ENCODE data around the gene MBP.
A peak's percentile ranks its signal among the peaks of the same experiment; 100 is the strongest.

Gene MBP

DNA sequence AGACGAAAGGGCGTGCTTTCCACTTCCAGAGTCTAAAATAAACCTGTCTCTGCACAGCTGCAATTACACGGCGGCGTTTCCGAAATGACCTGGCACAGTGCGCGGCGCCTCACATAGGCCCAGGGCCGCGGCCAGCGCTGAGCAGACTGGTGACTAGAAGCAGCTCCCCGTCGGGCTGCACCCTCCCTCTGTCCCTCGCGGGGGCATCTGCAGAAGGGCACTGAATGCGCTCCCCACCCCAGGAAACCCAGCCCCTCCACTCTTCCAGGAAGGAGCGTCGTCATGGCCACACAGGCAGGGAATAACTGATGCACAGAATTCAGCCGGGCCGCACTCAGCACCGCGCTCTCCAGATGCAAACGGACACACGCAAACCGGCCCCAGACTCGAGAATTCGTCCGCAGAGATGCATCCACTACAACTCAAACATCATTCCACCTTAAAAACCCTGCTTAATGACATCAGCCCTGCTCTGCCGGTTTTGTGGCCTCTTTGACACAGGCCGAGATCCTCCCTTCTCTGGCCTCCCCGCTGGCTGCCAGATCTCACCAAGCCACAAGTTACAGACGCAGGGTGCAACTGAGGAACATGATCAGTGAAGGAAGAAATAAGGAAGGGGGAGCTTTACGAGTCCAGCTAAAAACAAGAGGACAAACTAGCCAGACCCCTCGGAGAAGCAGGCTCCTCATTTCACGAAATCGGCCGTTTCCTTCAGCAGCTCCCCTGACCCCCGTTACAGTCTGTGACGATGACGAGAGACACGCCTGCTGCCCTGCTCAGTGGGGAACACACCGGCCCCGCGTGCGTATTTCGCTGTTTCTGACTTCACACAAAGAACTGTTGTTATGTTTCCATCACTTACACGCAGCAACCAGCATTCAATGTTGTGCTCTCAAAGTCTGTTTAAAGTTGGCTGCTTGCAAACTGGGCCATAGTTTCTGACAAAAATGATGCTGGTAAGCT lies 40.2 kb downstream of the MBP start:
- Mint-ChIP-seq H3K27ac (peak overlapping the region; percentile 86), H3K4me1 (peaks cover 70% of the 10 kb centered on the region), H3K36me3 (peaks cover 10% of the 10 kb centered on the region), H3K4me3 (peak overlapping the region; percentile 57), H3K9me3 (no peaks in the 10 kb centered on the region), H3K27me3 (no peaks in the 10 kb centered on the region)

DNA sequence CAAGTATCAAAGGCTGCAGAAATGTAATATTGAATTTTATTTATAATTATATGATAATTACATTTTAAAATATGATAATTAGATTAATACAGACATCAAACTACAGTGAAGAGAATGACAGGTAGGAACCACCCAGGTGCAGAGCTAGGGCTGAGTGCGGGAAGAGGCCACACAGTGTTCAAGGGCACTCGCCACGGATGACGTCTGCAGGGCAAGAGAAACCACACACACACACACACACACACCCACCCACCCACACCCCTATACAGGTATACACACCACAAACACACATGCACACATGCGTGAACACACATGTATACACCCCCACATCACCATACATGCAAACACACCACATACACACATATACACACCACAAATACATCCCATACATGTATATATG lies 41.2 kb downstream of the MBP start:
- Mint-ChIP-seq H3K27me3 (no peaks in the 10 kb centered on the region), H3K27ac (peak overlapping the region; percentile 4), H3K9me3 (no peaks in the 10 kb centered on the region), H3K4me1 (peaks cover 68% of the 10 kb centered on the region), H3K4me3 (no peak overlapping the region), H3K36me3 (peaks cover 13% of the 10 kb centered on the region)

DNA sequence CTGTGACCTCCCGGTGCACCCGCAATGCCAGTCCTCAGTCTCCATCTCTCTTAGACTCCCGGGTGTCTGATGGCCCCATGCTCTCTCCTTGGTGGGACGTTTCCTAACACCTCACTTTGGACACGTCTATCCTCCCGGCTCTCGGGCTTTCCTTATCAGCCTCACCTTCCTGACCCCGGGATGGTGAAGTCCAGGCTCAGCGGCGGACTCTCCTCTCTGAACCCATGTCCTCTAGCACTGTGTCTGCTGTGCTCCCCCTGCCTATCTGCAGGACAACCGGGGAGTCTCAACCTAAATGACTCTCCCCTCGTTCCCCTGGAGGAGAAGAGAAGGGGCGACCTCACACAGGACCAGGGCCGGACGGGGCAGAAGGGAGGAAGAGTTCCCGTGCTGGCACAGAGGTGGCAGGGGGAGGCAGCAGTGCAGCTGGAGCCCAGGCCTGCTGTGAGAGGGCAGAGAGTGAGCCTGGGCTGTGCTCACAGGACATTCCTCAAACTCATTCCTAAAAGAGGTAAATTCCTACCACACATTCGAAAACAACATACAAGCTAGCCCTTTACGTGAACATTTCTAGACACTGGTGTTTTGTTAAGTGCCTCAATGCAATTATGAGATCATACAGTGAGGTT lies 41.9 kb downstream of the MBP start:
- Mint-ChIP-seq H3K36me3 (peaks cover 16% of the 10 kb centered on the region), H3K4me1 (peaks cover 68% of the 10 kb centered on the region), H3K27ac (peak overlapping the region; percentile 66), H3K4me3 (no peak overlapping the region), H3K9me3 (no peaks in the 10 kb centered on the region), H3K27me3 (no peaks in the 10 kb centered on the region)

DNA sequence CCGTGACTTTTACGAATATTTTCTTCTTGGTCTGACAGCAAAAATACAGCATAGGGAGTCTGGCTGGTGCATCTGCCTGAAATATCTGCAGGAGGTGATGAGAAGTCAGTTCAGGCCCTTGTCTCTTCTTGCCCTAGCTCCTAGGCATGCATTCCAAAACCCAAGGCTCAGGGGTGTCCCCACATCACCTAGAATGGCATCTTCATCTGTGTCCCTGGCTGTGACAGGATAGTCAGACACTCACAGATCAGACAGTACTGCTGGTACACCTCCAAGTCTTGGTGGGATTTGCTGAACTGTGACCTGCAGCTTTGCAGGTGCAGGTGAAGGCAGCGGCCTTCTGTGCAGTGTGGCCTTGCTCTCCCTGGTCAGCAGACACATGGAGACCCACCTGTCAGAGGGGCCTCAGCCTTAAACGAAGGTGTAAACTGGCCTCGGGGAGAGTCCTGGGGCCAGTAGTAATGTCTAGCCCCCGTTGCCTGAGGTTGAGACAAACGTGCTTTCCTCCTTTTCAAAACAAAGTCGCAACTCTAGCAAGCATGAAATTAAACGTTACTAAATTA lies 42.8 kb downstream of the MBP start:
- no peaks in the 10 kb centered on the region for H3K27me3 Mint-ChIP-seq
- peaks cover 13% of the 10 kb centered on the region for H3K36me3 Mint-ChIP-seq
- no peaks in the 10 kb centered on the region for H3K9me3 Mint-ChIP-seq
- no peak overlapping the region for H3K27ac Mint-ChIP-seq
- no peak overlapping the region for H3K4me3 Mint-ChIP-seq
- peaks cover 67% of the 10 kb centered on the region for H3K4me1 Mint-ChIP-seq

DNA sequence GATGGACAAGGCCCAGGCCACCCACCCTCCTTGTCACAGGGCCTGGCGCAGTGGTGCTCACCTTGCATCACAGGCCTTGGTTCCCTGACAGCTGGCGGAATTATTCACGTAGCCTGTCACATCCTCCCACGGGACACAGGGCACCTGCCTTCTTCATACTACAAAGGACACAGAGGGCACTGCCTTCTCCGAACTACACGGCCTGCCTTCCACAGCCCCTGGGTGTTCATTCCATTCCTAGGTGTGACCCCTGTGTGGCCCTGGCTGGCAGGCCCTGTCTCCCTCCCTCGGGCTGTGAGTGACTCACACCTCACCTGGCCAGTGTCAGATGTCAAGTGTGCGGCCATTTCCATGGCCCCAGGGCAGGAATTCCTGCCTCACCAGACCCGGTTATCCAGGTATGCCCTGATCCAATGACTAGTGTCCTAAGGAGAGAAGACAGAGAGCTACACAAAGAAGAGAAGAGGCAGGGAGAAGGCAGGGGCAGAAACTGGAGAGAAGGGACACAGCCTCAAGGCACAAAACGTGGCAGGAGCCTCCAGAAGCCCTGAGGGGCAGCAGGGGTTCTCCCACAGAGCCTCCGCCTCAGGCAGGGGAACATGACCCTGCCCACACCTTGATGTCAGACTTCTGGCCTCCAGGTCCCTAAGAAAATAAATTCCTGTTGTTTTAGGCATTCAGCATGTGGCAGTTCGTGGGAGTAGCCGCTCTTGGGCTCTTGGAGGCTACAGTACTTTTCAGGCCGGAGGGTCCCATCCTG lies 43.4 kb downstream of the MBP start:
- Mint-ChIP-seq H3K4me3 (no peak overlapping the region), H3K27ac (no peak overlapping the region)

DNA sequence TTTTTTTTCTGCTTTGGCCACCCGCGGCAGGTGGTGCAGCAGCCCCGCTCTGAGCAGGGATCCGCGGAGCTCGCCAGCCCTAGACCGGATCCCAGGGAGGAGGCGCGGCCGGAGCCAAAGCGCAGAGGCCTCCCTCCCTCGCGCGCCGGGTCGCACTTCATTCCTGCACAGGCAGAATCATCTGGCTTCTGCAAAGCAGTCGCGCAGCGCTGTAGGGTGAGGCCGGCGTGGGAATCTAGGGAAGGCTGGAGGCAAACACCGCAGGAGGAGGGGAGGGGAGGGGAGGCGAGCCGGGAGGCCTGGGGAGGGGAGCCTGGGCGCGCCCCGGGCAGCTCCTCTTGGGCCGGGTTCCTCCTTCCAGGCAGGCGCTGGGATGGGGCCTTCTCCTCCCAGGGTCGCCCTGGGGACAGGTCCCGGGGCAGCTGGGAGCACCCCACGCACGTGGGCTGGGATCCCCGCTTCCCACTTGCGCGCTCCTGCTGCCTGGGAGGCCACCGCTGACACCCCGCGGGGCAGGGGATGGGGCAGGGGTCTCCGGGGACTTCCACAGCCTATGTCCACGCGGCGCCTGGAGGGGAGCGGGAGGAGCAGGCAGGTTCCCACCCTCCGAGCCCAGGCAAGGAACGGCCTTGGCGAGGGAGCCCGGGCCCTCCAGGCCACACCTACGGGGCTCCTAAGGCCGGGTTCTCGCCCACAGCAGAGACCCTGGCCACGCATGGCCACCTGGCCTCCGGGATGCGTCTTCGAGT lies 45.0 kb downstream of the MBP start:
- Mint-ChIP-seq H3K27ac (no peak overlapping the region), H3K9me3 (no peaks in the 10 kb centered on the region), H3K27me3 (no peaks in the 10 kb centered on the region), H3K36me3 (peaks cover 18% of the 10 kb centered on the region), H3K4me1 (peaks cover 76% of the 10 kb centered on the region), H3K4me3 (no peak overlapping the region)

More for the DNA sequence above, 43.4 kb downstream of the MBP start:
- H3K27me3 Mint-ChIP-seq = no peaks in the 10 kb centered on the region
- no peaks in the 10 kb centered on the region for H3K9me3 Mint-ChIP-seq
- H3K4me1 Mint-ChIP-seq = peaks cover 71% of the 10 kb centered on the region
- peaks cover 15% of the 10 kb centered on the region for H3K36me3 Mint-ChIP-seq

DNA sequence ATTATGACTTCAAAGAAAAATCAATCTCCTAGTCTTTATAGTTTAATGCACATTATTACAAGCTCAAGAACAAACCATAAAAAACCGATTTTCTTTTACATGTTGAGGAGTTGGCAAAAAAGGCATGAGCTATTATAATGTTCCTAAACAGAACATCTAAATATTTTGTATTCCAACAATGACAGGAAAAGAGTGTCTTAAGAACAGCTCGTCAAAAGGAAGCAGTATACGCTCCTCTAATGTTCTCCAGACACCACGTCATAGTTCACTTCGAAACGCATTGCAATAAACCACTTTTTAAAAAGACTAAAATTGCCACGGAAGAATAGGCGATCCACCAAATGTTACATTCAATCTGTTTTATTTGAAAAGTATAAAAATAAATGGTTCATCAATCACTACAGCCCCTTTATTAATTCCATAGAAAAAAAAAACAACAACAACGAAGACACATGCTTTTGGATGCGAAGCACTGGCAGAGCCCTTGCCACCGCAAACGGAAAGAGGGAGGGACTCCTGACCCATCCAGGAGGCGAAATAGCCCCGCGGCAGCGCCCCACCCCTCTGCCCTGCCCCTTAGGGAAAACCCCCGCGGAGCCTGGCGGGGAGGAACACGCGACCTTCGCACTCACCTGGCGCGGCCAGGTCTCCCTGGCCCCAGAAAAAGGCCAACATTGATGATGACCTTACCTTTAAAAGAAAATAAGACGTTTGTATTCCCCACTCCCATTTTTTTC lies 45.8 kb downstream of the MBP start:
- no peaks in the 10 kb centered on the region for H3K9me3 Mint-ChIP-seq
- H3K27me3 Mint-ChIP-seq = no peaks in the 10 kb centered on the region
- H3K4me3 Mint-ChIP-seq = no peak overlapping the region
- peaks cover 74% of the 10 kb centered on the region for H3K4me1 Mint-ChIP-seq
- H3K27ac Mint-ChIP-seq = peak overlapping the region; percentile 26
- H3K36me3 Mint-ChIP-seq = peaks cover 17% of the 10 kb centered on the region

DNA sequence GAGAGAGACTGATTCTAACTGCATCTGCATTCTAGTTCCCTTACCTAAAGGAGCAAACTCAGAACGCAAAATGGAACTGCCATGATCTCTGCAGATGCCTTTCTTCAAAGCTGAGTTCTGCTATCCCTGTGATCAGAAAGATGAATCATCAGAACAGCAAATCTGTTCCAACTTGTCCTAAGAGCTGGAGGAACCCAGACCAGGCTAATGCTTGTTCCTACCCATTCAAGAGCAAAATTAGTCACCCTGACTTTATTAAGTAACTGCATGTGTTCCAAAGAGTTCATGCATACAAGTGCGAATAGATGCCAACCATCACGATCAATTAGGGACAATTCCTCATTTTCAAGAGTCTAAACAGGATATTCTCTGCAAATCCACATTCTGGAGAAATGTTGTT lies 46.5 kb downstream of the MBP start:
- Mint-ChIP-seq H3K4me1 (peaks cover 76% of the 10 kb centered on the region), H3K4me3 (no peak overlapping the region)

DNA sequence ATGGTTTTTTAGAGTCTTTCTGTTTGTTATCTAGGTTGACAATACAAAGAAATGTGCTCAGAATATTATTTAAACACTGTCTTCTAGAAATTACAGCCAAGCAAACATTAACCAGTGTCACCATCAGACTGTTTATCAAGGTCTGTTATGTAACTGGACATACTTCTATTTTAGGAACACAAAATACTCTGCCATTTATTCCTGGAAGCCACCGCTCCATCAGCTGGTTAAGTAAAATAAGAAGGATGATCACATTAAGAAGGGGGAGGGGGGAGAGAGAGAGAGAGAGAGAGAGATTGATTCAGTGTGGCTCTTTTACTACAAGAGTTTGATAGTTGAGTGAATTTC lies 47.9 kb downstream of the MBP start:
- Mint-ChIP-seq H3K9me3 (no peaks in the 10 kb centered on the region), H3K4me3 (no peak overlapping the region), H3K27ac (peak overlapping the region; percentile 30), H3K4me1 (peaks cover 77% of the 10 kb centered on the region), H3K36me3 (peaks cover 17% of the 10 kb centered on the region), H3K27me3 (no peaks in the 10 kb centered on the region)

More for the DNA sequence above, 46.5 kb downstream of the MBP start:
- peak overlapping the region; percentile 80 for H3K27ac Mint-ChIP-seq
- no peaks in the 10 kb centered on the region for H3K27me3 Mint-ChIP-seq
- H3K36me3 Mint-ChIP-seq = peaks cover 17% of the 10 kb centered on the region
- H3K9me3 Mint-ChIP-seq = no peaks in the 10 kb centered on the region

DNA sequence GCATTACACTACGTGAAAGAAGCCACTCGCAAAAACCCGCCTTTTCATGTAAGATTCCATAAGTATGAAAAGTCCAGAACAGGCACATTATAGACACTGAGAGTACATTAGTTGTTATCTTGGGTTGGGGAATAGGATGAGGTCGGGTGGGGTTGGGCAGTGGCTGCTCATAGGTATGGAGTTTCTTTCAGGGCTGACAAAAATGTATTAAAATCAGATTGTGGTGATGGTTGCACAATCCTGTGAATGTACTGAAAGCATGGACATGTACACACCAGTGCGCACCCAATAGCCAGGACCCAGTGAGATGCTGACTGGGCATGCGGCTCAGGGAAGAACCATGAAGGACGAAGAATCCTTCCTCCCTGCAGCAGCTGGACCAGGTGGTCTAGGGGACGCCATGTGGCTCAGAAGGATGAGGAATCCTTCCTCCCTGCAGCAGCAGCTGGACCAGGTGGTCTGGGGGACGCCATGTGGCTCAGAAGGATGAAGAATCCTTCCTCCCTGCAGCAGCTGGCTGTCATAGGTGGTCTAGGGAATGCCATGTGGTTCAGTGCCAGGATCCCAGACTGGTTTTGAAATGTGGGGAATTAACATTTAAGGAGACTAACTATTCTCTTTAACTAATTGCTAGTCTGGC lies 50.1 kb downstream of the MBP start:
- Mint-ChIP-seq H3K9me3 (no peaks in the 10 kb centered on the region), H3K27ac (no peak overlapping the region), H3K4me3 (no peak overlapping the region), H3K36me3 (peaks cover 17% of the 10 kb centered on the region), H3K4me1 (peaks cover 82% of the 10 kb centered on the region), H3K27me3 (no peaks in the 10 kb centered on the region)

DNA sequence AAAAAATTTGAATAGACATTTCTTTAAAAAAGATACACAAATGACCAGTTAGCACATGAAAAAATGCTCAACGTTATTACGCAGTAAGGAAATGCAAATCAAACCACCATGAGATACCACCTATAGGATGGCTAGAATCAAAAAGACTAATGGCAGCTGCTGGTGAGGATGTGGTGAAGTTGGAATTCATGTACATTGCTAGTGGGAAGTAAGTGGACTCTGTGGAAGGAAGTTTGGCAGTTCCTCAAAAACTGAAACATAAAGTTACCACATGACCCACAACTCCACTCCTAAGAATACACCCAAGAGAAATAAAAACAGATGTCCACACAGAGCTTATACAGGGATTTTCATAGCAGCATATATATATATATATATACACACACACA lies 51.2 kb downstream of the MBP start:
- Mint-ChIP-seq H3K4me1 (peaks cover 83% of the 10 kb centered on the region), H3K4me3 (no peak overlapping the region), H3K27ac (no peak overlapping the region), H3K9me3 (no peaks in the 10 kb centered on the region), H3K36me3 (peaks cover 15% of the 10 kb centered on the region), H3K27me3 (no peaks in the 10 kb centered on the region)

DNA sequence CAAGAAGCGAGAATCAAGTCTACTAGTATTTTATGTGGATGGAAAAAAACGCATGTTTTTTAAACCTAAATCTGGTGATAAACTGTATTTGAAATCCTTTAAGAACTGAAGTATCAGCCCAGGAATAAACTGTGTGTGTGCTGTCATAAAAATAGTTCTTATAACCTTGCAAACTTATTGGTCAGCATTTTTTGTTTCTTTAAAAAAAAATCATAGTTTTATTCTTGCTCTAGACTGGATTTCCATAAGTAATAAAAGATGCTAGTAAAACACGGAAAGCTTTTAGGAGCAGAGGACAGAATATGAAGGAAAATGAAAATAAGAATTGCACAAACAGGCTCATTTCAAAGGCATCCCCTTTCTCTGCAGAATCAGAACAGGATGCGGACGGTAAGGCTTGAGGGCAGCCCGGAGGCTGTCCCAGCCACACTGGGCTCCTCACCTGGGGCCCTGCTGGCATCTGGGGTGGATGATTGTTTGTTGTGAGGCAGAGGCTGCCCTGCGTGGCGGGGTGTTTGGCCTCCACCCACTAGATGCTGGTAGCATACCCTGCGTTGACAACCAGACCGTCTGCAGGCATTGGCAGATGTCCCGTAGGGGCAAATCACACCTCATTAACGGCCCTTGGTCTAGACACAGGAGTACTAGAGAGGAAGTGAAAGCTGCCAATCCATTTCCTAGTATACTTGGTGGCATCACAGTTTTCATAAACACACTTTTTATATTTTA lies 52.5 kb downstream of the MBP start:
- no peaks in the 10 kb centered on the region for H3K27me3 Mint-ChIP-seq
- peaks cover 12% of the 10 kb centered on the region for H3K36me3 Mint-ChIP-seq
- no peak overlapping the region for H3K4me3 Mint-ChIP-seq
- H3K9me3 Mint-ChIP-seq = no peaks in the 10 kb centered on the region
- peak overlapping the region; percentile 12 for H3K27ac Mint-ChIP-seq
- H3K4me1 Mint-ChIP-seq = peaks cover 78% of the 10 kb centered on the region

DNA sequence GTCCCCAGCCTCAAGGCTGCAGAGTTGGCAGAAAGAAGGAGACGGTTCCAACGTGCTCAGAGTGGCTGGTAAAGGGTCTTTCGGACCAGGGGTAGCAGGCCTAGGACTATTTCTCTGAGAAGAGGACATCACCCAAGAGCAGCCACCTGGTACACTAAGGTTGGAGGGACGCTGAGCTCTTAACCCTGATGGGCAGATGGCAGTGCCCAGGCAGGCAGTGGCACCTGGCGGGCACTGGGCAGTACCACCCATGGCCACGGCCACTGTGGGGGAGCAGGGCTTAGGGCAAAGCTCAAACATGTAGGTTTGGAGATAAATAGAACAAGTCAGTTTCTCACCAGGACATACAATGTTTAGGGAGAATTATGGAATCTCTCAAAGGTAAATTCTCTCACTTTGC lies 53.5 kb downstream of the MBP start:
- Mint-ChIP-seq H3K9me3 (no peaks in the 10 kb centered on the region), H3K27me3 (no peaks in the 10 kb centered on the region), H3K27ac (no peak overlapping the region), H3K4me1 (peaks cover 76% of the 10 kb centered on the region), H3K4me3 (no peak overlapping the region), H3K36me3 (peaks cover 11% of the 10 kb centered on the region)

DNA sequence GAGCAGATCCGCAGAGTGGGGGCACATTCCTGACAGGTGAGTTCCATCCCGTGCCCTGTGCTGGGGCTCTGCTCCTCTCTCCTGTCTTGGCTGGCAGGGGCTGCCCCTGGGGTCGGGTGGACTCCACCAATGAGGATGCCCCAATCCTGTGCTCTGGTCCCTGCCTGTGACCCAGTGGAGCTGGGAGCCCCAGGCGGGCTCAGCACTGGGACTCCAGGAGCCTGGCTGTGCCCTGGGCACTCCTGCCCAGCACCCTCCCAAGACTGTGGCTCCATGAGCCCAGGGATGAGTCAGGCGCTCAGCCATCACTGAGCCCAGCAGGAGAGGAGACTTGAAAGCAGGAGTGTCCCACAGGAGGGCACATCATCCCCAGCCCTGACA lies 53.9 kb downstream of the MBP start:
- no peak overlapping the region for H3K27ac Mint-ChIP-seq
- no peaks in the 10 kb centered on the region for H3K9me3 Mint-ChIP-seq
- peaks cover 10% of the 10 kb centered on the region for H3K36me3 Mint-ChIP-seq
- peaks cover 76% of the 10 kb centered on the region for H3K4me1 Mint-ChIP-seq
- no peak overlapping the region for H3K4me3 Mint-ChIP-seq
- H3K27me3 Mint-ChIP-seq = no peaks in the 10 kb centered on the region
